GM10266 (cell line): Measurements from ENCODE around the gene ELAVL2.

Source experiments
- DNase-seq: peaks from one replicate; pipeline ENCODE4 v3.0.0; 2012; ENCODE audit errors: extremely low spot score
- CTCF ChIP-seq: IDR thresholded peaks from 2 replicates; pipeline ENCODE4 v1.5.1; 2012; ENCODE audit warnings: mild to moderate bottlenecking, low read depth; ENCODE audit not compliant: control insufficient read depth, insufficient read depth; ENCODE audit errors: missing control alignments

Gene ELAVL2

GRCh38 chr9:23663536-23663935, 162.5 kb downstream of the ELAVL2 start:
- TF ChIP-seq CTCF, result no peak
- DNase-seq, result no peak

DNA sequence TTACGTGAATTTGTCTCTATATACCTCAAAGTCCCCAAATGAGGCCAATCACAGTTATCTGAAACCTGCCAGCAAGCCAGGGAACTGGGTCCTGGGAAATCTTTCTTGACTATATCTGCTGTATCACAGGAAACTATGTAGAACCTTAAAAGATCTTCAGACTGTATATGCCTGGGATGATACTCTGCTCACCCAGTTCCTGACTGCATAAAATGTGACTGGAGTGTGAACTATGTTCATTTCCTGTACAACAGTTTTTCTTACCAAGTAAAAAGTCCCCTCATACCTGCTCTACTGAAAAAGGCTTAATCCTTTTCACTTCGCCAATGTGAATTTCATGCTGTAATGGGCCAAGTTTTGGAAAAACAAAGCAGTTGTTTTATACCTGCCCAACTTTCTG, 162.9 kb downstream of the ELAVL2 start:
- no peak for DNase-seq
- no peak for TF ChIP-seq CTCF

DNA sequence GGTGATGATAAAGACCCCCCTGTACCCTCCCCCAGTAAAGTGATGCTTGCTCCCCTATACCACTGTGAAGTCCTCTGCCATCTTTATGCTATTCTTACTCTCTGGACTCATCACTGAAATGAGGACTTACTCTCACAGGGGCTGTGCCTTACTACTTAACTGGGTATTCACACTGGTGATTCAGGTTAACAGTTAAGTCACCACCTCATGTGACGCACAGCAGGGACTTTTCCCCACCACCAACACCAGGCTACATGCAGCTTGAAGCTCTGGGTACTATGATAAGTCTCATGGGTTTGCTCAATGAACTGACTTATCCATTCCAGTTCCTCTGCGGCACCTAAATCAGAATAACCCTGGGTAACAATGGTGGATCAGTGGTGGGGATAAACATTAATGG, 163.7 kb downstream of the ELAVL2 start:
- DNase-seq, result no peak
- no peak for TF ChIP-seq CTCF

- DNase-seq, result no peak
- TF ChIP-seq CTCF, result no peak
Observed at GRCh38 chr9:23659346-23660006, 166.6 kb downstream of the ELAVL2 start.

- TF ChIP-seq CTCF, result no peak
- no peak for DNase-seq
Observed at GRCh38 chr9:23658376-23659258, 167.4 kb downstream of the ELAVL2 start.

- no peak for TF ChIP-seq CTCF
- DNase-seq, result no peak
Observed at GRCh38 chr9:23651051-23651450, 175.0 kb downstream of the ELAVL2 start.

DNA sequence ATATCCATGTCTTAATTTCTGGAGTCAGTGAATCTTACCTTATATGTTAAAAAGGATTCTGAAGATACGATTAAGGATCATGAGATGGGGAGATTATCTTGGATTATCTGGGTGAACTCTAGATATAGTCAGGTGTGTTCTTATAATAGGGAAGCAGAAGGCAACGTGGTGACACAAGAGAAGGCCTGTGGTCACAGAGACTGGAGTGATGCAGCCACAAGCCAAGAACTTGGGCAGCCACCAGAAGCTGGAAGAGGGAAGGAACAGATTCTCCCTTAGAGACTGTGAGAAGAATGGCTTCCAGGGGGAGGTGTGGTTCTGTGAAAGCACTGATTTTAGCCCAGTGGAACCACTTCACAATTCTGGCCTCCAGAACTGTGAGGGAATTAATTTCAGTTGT, 177.4 kb downstream of the ELAVL2 start:
- TF ChIP-seq CTCF, result no peak
- no peak for DNase-seq
